Activated naive CD4-positive, alpha-beta T cell treated with anti-CD3 and anti-CD28 coated beads, Interleukin-2, amount 10 ng/mL, durations not matched to agents 5 hours and 36 hours (primary cell): ENCODE measurements around the gene PARG. TPM values are rescaled to one million over a fixed set of nuclear protein-coding genes. Genes with fewer than 3 reads are reported as not detected.

Experiments used
- total RNA-seq, 2 experiments: library from RNA; stranded (reverse); gene quantifications; one replicate each; pipeline ENCODE4 v1.2.3, GENCODE V29; 2021

The PARG gene
- total RNA-seq, result 10 to 100 TPM; 29.9 to 30.1 TPM

GRCh38 chr10:49941447-49942338 lies at the start of gene PARG, which contains the start of gene TIMM23B:
Gene PARG (minus strand): TSS chr10:49942027. CDS start chr10:49941725, 302 bp downstream.
Gene TIMM23B (plus strand): TSS chr10:49942053. CDS start chr10:49942195, 142 bp downstream.

DNA sequence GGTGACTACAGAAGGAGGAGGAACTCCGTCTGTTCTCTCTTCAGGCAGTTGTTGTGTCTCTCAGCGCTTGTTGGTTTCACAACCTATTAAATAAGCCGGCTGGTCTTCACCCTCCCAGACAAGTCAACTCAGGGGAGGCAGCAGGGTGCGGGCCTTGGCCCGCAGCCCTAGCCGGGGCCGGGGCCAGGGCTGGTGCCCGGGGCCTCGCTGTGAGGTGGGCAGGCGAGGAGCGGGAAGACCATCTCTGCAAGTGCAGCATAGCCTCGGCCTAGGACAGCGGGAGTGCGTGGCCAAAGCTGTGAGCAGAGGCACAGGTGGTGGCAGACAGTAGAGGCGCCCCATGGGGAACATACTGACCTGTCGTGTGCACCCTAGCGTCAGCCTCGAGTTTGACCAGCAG lies 46.5 kb upstream of the PARG start, which contains the start of gene AGAP6:
Gene AGAP6, plus strand, starts transcription at position 31 of the 400 bp plus-strand sequence. Its CDS starts 310 bp downstream, at position 341.

Other genes starting within 250 kb of the PARG start
- gene OGDHL, start 179.7 kb downstream of the PARG start, total RNA-seq, result under 1 TPM in 1 of 2 experiments, not detected in 1; 0.10 TPM
- gene TIMM23B, start within 50 bp of the PARG start, total RNA-seq, result 10 to 100 TPM; 15.6 to 19.7 TPM
- 10 to 100 TPM; 15.5 to 16.3 TPM for gene AGAP6, start 46.4 kb upstream of the PARG start, total RNA-seq
- 10 to 100 TPM; 49.8 to 51.3 TPM for gene WASHC2A, start 125.9 kb upstream of the PARG start, total RNA-seq